ENCODE measurements around the gene ESRRG. TPM values are rescaled to one million over a fixed set of nuclear protein-coding genes. Genes with fewer than 3 reads are reported as not detected.

Gene ESRRG
- polyA plus RNA-seq, 1 donor from 2014 or later, result 3.7 TPM

GRCh38 chr1:216682752-216683151 lies 40.5 kb downstream of the ESRRG start:
- H3K27me3 ChIP-seq (ENCODE audit: insufficient read depth, low read depth, low read length), result peaks cover 91% of the 10 kb centered on the region
- no peaks in the 10 kb centered on the region for H3K9me3 ChIP-seq (ENCODE audit: low read length)
- H4K20me1 ChIP-seq (ENCODE audit: insufficient read depth), result no peaks in the 10 kb centered on the region
- no peaks in the 10 kb centered on the region for H3K36me3 ChIP-seq (ENCODE audit: insufficient read depth, low read length)
- no peak overlapping the region for H3K9ac ChIP-seq (ENCODE audit: low read length)
- no peak overlapping the region for H3K27ac ChIP-seq (ENCODE audit: low read length)
- H3F3A ChIP-seq (ENCODE audit: insufficient read depth, low read length, poor library complexity, severe bottlenecking), result peaks cover 5% of the 10 kb centered on the region
- H3K79me2 ChIP-seq (replicated peaks; ENCODE audit: insufficient read depth, low read length), result no peaks in the 10 kb centered on the region
- no peak overlapping the region for H3K4me3 ChIP-seq (ENCODE audit: low read length)
- no peak overlapping the region for H2AFZ ChIP-seq (ENCODE audit: low read depth, low read length)
- TF ChIP-seq CTCF (IDR thresholded peaks at IDR 0.05; ENCODE audit: poor library complexity, severe bottlenecking), result peak; percentile 19
- TF ChIP-seq RAD21 (conservative IDR thresholded peaks at IDR 0.05), result peak; percentile 38
- TF ChIP-seq SMC3 (conservative IDR thresholded peaks at IDR 0.05; ENCODE audit: poor library complexity), result peak; percentile 50
- no peak for TF ChIP-seq EZH2 (IDR thresholded peaks at IDR 0.05; ENCODE audit: borderline replicate concordance, insufficient read depth, low read length, poor library complexity, severe bottlenecking)
- TF ChIP-seq REST (IDR thresholded peaks at IDR 0.05; ENCODE audit: borderline replicate concordance), result peak; percentile 89
- no peak for TF ChIP-seq TAF1 (IDR thresholded peaks at IDR 0.05; ENCODE audit: low read depth)
- TF ChIP-seq EP300 (conservative IDR thresholded peaks at IDR 0.05; ENCODE audit: poor library complexity, severe bottlenecking), result peak; percentile 99
- peak; percentile 100 for TF ChIP-seq POLR2AphosphoS5 (IDR thresholded peaks at IDR 0.05)
- TF ChIP-seq MXI1 (conservative IDR thresholded peaks at IDR 0.05; ENCODE audit: poor library complexity, severe bottlenecking), result peak; percentile 61
- no peak overlapping the region for H3K4me2 ChIP-seq (ENCODE audit: low read length)
- H3K9me2 ChIP-seq (ENCODE audit: insufficient read depth, low read length), result no peaks in the 10 kb centered on the region

GRCh38 chr1:216679108-216679507 lies 44.1 kb downstream of the ESRRG start:
- TF ChIP-seq REST (IDR thresholded peaks at IDR 0.05; ENCODE audit: borderline replicate concordance), result no peak
- no peak for TF ChIP-seq TAF1 (IDR thresholded peaks at IDR 0.05; ENCODE audit: low read depth)
- no peak for TF ChIP-seq SMC3 (conservative IDR thresholded peaks at IDR 0.05; ENCODE audit: poor library complexity)
- TF ChIP-seq EP300 (conservative IDR thresholded peaks at IDR 0.05; ENCODE audit: poor library complexity, severe bottlenecking), result no peak
- no peak for TF ChIP-seq EZH2 (IDR thresholded peaks at IDR 0.05; ENCODE audit: borderline replicate concordance, insufficient read depth, low read length, poor library complexity, severe bottlenecking)
- no peak for TF ChIP-seq POLR2AphosphoS5 (IDR thresholded peaks at IDR 0.05)
- no peak for TF ChIP-seq MXI1 (conservative IDR thresholded peaks at IDR 0.05; ENCODE audit: poor library complexity, severe bottlenecking)
- no peak for TF ChIP-seq CTCF (IDR thresholded peaks at IDR 0.05; ENCODE audit: poor library complexity, severe bottlenecking)
- no peak for TF ChIP-seq RAD21 (conservative IDR thresholded peaks at IDR 0.05)
- Histone ChIP-seq H3K4me2 (ENCODE audit: low read length) (no peak overlapping the region), H4K20me1 (ENCODE audit: insufficient read depth) (no peaks in the 10 kb centered on the region), H3K27me3 (ENCODE audit: insufficient read depth, low read depth, low read length) (peaks cover 63% of the 10 kb centered on the region), H3K79me2 (replicated peaks; ENCODE audit: insufficient read depth, low read length) (no peaks in the 10 kb centered on the region), H2AFZ (ENCODE audit: low read depth, low read length) (no peak overlapping the region), H3K9me3 (ENCODE audit: low read length) (no peaks in the 10 kb centered on the region), H3K27ac (ENCODE audit: low read length) (no peak overlapping the region), H3F3A (ENCODE audit: insufficient read depth, low read length, poor library complexity, severe bottlenecking) (peaks cover 5% of the 10 kb centered on the region), H3K9ac (ENCODE audit: low read length) (no peak overlapping the region), H3K36me3 (ENCODE audit: insufficient read depth, low read length) (no peaks in the 10 kb centered on the region), H3K9me2 (ENCODE audit: insufficient read depth, low read length) (no peaks in the 10 kb centered on the region), H3K4me3 (ENCODE audit: low read length) (no peak overlapping the region)
